ENCODE results near the gene OR5H15. TPM values are rescaled to one million over a fixed set of nuclear protein-coding genes. Genes with fewer than 3 reads are reported as not detected.

The OR5H15 gene
- total RNA-seq, 6 experiments from 2014 or later = not detected

GRCh38 chr3:98213276-98213675 lies 46.8 kb downstream of the OR5H15 start:
- Mint-ChIP-seq H3K9me3 (peaks cover 23% of the 10 kb centered on the region), H3K4me3 (no peak overlapping the region), H3K27me3 (ENCODE audit: insufficient read depth) (no peaks in the 10 kb centered on the region; the same call in 1 of the 2 replicates), H3K27ac (no peak overlapping the region), H3K4me1 (ENCODE audit: low read depth) (no peaks in the 10 kb centered on the region), H3K36me3 (ENCODE audit: low read depth) (no peaks in the 10 kb centered on the region)
- DNase-seq = no peak
- no peak for TF ChIP-seq CTCF (IDR thresholded peaks at IDR 0.05)

- DNase-seq = no peak
- Mint-ChIP-seq H3K27ac (no peak overlapping the region), H3K27me3 (ENCODE audit: insufficient read depth) (no peaks in the 10 kb centered on the region; the same call in 1 of the 2 replicates), H3K9me3 (peaks cover 15% of the 10 kb centered on the region), H3K36me3 (ENCODE audit: low read depth) (no peaks in the 10 kb centered on the region), H3K4me3 (no peak overlapping the region), H3K4me1 (ENCODE audit: low read depth) (no peaks in the 10 kb centered on the region)
- TF ChIP-seq CTCF (IDR thresholded peaks at IDR 0.05) = no peak
Measured at GRCh38 chr3:98215051-98215450, 48.6 kb downstream of the OR5H15 start.

Other genes with a start within 250 kb of the OR5H15 start
- gene RIOX2, start 194.3 kb upstream of the OR5H15 start, total RNA-seq (2021; fragmentation: NEBNext Ultra II Directional; extraction: Animal tissue kit (Norgen Biotek cat#: 25700)) = 10 to 100 TPM; 27.3 to 38.4 (median 31.3) TPM
- not detected for gene GABRR3, start 131.4 kb upstream of the OR5H15 start, total RNA-seq (2021; fragmentation: NEBNext Ultra II Directional; extraction: Animal tissue kit (Norgen Biotek cat#: 25700))
- gene OR5AC2, start 79.5 kb upstream of the OR5H15 start, total RNA-seq (2021; fragmentation: NEBNext Ultra II Directional; extraction: Animal tissue kit (Norgen Biotek cat#: 25700)) = not detected
- not detected for gene OR5H1, start 36.0 kb upstream of the OR5H15 start, total RNA-seq (2021; fragmentation: NEBNext Ultra II Directional; extraction: Animal tissue kit (Norgen Biotek cat#: 25700))
- not detected for gene OR5H14, start 19.2 kb upstream of the OR5H15 start, total RNA-seq (2021; fragmentation: NEBNext Ultra II Directional; extraction: Animal tissue kit (Norgen Biotek cat#: 25700))
- gene OR5H6, start 97.5 kb downstream of the OR5H15 start, total RNA-seq (2021; fragmentation: NEBNext Ultra II Directional; extraction: Animal tissue kit (Norgen Biotek cat#: 25700)) = not detected
- gene OR5H2, start 115.8 kb downstream of the OR5H15 start, total RNA-seq (2021; fragmentation: NEBNext Ultra II Directional; extraction: Animal tissue kit (Norgen Biotek cat#: 25700)) = not detected
- gene OR5K4, start 187.2 kb downstream of the OR5H15 start, total RNA-seq (2021; fragmentation: NEBNext Ultra II Directional; extraction: Animal tissue kit (Norgen Biotek cat#: 25700)) = not detected
- gene OR5K3, start 224.0 kb downstream of the OR5H15 start, total RNA-seq (2021; fragmentation: NEBNext Ultra II Directional; extraction: Animal tissue kit (Norgen Biotek cat#: 25700)) = not detected

All from HFFc6 (cell line).